ENCODE data around the gene VGLL4.
"Not testable (repeated sequence)": the region's sequence is repeated elsewhere in the genome, so short reads cannot be mapped to it uniquely, and the experiment has no call there.

VGLL4 gene

DNA sequence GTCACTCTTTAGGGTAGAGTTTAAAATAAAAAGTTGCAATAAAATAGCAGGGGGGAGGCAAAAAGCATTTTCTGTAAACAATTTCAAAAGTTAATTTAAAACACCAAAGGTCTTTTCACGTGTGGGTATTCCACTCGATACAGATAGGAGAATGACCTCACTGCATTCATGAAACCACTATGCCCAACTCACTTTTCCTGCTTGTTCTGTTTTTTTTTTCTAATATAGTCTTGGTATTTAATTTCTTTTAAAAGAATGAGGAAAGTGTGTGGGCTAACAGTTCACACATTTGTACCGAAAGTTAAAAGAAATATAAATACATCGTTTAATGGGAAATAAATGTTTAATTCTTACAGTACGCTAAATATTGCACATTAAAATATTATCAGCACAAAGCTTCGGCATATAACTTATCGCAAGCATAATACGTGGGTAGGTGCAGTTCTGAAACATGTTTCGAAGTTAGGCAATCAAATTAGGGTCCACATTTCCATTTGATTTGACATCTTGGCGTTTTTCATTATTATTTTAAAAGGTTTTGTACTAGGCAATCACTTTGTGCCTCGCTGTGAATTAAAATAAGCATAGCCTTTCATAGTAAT lies 41.4 kb downstream of the VGLL4 start:
- TF ChIP-seq GATA1 (IDR thresholded peaks at IDR 0.05; ENCODE audit: low read depth, low read length), result no peak
- TF ChIP-seq POLR2A (IDR thresholded peaks at IDR 0.05; ENCODE audit: low read length), result no peak
- DNase-seq, result no peak

DNA sequence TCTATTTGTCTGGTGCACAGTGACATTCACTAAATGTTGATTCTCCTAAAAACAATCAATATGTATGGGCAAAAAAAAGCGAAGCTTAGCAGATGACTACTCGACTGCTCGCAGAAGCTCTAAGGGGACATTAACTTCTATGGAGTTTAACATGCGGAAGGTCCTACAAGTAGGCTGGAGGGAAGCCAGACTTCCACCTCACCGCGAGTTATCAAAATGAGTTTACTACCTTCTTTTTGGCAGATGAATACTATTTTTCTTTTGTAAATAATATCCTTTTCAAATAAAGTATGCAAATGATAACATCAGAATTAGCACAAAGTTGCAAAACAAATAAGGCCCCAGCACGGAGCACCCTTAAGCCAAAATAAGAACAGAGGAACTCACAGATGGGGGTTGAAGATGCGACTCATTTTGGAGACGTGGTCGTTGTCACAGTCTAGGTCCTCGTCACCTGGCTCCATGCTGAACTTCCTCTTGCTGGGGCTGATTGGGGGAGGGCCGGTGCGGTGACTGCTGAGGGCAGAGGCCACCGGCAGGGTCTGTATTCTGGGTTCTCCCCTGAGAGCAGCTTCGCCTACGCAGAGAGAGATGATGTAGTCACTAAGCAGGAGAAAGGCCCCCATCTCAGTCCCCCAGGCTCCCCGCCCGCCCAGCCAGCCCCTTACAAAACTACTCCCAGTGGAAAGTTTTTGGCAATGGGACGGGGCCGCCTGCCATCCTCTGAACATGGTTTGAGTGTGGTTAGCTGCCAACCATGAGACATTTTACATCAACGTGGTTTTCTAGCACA lies 42.1 kb downstream of the VGLL4 start:
- DNase-seq, result no peak
- TF ChIP-seq POLR2A (IDR thresholded peaks at IDR 0.05; ENCODE audit: low read length) (no peak), GATA1 (IDR thresholded peaks at IDR 0.05; ENCODE audit: low read depth, low read length) (no peak)

DNA sequence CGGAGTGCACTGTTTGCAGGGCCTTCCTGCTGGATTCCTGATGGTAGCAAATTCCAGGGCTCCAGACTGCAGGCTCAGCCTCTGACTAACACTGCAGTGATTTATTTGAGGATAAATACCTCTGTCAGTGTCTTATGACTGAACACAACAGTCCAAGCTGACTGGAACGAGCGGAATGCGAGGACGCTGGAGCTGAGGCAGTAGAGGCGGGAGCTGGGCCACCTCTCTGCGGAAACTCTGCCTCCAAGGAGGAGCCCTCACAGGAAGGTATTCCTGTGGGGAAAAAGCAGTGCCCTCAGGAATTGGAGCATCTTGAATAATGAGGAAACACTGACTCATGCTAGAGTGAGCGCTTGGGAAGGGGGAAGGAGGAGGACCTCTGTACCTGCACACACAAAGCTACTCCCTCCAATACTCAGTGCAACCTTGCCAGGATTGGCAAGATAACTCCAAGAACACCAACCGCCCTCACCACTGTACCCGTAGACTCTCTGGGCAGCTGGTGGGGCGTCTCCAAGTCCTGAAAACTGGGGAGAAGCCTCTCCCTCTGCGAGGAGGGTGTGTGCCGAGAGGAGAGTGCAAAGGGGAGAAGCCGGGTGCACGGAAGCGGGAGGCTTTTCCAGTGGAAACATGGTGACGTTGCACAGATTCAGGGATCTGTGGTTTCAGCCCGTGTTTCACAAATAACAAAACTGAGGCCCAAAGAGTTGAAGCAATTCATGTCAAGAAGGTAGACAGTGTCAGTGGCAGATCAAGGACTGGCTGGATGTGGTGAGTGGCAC lies 43.0 kb downstream of the VGLL4 start:
- no peak for TF ChIP-seq GATA1 (IDR thresholded peaks at IDR 0.05; ENCODE audit: low read depth, low read length)
- no peak for TF ChIP-seq POLR2A (IDR thresholded peaks at IDR 0.05; ENCODE audit: low read length)
- no peak for DNase-seq

DNA sequence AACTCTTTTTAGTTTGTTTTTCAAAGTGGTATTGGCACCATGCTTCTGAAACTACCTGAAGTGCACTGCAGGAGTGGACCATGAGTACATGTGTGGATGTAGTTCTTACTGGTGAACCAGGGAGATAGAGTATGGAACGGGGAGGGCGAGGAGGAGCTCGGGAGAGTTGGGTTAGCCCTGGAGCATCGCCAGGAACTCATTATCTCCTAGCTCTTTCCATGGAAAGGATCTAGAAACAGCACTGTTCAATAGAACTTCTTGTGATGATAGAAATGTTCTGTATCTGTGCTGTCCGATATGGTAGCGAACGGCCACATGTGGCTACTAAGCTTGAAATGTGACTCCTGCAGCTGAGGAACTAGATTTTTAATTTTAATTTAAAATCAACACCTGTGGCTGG lies 47.3 kb downstream of the VGLL4 start:
- TF ChIP-seq GATA1 (IDR thresholded peaks at IDR 0.05; ENCODE audit: low read depth, low read length), result no peak
- no peak for TF ChIP-seq POLR2A (IDR thresholded peaks at IDR 0.05; ENCODE audit: low read length)
- DNase-seq, result no peak

DNA sequence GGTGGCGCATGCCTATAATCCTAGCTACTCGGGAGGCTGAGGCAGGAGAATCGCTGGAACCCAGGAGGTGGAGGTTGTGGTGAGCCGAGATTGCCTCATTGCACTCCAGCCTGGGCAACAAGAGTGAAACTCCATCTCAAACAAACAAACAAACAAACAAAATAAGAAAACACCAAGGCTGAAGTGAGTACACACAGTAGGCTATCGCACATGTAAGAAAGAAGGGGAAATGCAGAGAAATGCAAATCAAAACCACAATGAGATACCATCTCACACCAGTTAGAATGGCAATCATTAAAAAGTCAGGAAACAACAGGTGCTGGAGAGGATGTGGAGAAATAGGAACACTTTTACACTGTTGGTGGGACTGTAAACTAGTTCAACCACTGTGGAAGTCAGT lies 48.7 kb downstream of the VGLL4 start:
- not testable (repeated sequence) for DNase-seq

DNA sequence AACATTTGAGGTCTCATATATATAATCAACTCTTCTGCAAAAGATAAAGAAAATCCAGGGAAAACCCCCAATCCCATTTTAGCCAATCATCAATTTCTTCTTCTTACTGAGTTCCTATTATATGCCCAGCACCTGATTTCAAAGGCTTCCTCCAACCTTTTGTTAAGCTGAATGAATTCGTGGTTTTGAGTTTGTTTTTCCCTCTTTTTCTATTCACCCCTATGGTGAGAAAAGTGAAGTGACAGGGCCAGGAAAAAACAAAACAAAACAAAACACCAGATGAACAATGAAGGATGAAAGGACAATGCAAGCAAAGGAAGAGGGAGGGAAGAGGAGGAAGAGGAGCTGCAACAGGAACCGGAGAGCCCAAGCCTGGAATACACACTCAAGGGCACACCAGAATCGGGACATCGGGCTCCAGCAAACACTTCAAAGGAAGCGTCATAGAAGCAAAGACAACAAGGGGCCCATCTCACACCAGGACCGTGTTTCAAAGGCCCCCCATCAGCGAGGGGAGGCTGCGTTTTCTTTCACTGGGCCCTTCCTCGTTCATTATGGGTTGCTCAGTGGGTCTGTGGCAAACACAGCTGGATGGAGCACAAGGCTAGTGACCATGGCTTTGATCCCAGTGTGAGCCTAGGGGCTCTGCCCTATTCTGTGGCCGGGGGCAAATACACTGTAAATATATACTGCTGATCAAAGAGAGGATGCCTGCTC lies 50.2 kb downstream of the VGLL4 start:
- TF ChIP-seq POLR2A (IDR thresholded peaks at IDR 0.05; ENCODE audit: low read length) (no peak), GATA1 (IDR thresholded peaks at IDR 0.05; ENCODE audit: low read depth, low read length) (no peak)
- DNase-seq, result no peak

DNA sequence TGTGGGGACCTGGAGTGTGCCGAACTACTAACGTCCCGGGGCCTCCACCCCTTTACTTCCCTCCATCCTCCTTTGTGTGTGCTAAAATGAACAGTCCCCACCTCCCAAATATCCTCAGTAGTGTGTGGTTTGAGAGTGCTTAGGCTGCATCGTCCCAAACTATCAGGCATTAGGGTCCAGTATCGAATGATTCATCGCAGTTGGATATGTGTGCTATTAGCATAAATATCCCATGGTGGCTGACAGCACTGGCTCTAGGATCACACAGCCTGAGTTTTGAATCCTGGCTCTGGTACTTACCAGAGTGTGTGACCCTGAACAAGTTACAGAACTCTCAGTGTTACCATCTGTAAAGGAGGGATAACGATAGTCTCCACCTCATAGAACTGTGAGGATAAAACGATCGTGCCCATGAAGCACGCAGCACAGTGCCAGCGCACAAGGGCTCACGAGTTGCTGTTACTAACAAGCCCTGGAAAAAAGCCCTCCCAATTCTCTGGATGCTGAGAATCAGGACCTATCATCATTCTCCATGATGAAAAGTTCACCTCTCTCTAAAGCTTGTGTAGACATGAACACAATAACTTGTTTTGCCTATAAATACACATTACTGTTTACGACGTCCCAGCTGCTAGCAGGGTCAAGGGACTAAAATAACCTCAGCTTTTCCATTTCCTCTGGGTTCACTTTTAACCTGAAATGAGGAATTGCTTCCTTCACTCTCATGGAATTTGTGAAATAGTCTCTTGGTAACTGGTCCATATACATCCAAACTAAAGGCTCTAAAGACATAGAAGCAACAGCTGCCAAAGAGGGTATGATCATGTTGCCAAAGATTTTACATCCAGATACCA lies 51.0 kb downstream of the VGLL4 start:
- DNase-seq, result no peak
- no peak for TF ChIP-seq POLR2A (IDR thresholded peaks at IDR 0.05; ENCODE audit: low read length)
- TF ChIP-seq GATA1 (IDR thresholded peaks at IDR 0.05; ENCODE audit: low read depth, low read length), result no peak

DNA sequence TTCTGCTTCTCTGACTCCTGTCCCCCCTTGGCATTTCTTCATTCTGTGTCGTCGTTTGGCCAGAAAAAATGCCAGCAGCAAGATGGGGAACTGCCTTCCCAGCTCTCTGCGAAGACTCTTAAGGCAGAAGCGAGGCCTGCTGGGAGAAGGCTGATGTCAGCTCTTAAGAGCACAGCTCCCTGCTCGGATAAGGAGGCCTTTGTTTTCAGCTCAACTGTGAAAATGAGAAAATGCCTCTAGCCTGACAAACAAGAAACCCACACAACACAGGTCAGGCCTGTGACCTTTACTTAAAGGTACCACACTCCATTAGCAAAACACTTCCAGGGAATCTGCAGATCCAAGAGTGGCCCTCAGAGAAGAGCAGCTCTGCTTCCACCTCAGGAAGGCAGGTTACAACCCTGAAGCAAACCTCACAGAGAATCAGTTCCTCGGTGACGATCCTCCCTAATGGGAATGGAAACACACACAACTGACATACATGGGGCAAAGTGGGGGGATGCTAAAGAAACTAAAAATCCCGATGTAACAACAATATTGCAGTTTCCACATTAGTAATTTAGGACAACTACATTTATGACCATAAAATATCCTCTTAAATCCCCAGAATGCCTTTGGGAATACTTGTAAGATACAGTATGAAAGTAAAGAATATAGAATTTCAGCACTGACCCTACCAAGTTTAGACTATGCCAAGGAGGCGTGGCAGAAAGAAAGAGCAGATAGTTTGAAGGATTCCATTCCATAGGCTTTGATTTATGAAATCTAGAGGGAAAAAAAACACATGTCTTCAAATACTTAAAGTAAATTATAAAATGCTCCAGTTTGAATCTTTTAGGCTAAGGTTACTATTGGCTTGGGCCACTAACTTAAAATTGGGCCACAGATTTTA lies 52.1 kb downstream of the VGLL4 start:
- no peak for DNase-seq
- no peak for TF ChIP-seq GATA1 (IDR thresholded peaks at IDR 0.05; ENCODE audit: low read depth, low read length)
- no peak for TF ChIP-seq POLR2A (IDR thresholded peaks at IDR 0.05; ENCODE audit: low read length)

DNA sequence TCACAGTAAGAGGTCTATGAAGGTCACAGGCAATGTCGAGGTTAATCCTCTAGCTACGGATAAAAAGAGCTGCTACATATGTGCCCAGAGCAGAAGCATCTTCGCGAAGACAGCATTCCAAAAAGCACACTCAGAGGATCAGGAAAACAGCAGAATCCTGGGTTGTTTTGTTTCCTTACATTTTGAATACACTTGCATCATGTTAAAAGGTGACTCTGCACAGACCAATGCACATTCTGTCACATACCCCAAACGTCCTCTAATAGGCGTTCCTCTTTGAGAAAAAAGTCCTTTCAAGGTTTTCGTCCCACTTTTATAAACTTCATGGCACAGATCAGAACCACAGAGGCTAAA lies 52.7 kb downstream of the VGLL4 start:
- TF ChIP-seq GATA1 (IDR thresholded peaks at IDR 0.05; ENCODE audit: low read depth, low read length) (no peak), POLR2A (IDR thresholded peaks at IDR 0.05; ENCODE audit: low read length) (no peak)
- DNase-seq, result no peak

DNA sequence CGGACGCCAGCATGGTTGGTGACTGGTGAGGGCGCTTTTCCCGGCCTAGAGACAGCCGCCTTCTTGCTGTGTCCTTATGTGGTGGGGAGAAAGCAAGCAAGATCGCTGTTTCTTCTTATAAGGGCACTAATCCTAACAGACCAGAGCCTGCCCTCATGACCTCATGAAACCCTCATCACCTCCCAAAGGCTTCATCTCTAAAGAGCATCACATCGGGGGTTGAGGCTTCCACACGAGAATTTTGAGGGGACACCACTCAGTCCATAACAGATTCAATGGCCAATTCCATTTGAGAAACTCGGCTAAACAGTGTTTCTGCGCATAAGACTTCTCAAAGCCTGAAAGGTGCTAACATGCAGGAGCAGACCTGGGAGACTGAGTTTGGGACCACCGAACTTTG lies 54.0 kb downstream of the VGLL4 start:
- no peak for TF ChIP-seq GATA1 (IDR thresholded peaks at IDR 0.05; ENCODE audit: low read depth, low read length)
- no peak for TF ChIP-seq POLR2A (IDR thresholded peaks at IDR 0.05; ENCODE audit: low read length)
- no peak for DNase-seq

DNA sequence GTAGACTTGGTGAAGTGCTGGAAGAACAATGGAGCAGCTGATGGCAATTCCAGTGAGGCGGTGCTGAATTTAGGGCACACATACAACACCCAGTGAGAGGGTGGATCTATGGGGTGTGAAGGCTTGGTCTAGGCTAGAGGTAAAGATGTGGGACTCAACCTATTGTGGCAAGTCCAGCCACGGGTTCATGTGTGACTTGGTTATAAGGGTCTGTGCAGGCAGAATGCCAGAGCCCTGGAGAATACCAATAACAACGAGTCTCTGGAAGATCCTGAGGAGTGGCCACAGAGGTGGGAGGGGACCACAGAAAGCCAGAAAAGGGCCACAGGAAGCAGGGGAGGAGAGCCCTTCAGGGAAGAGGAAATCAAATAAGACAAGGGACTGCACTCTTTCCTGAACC lies 55.0 kb downstream of the VGLL4 start:
- TF ChIP-seq GATA1 (IDR thresholded peaks at IDR 0.05; ENCODE audit: low read depth, low read length) (no peak), POLR2A (IDR thresholded peaks at IDR 0.05; ENCODE audit: low read length) (no peak)

DNA sequence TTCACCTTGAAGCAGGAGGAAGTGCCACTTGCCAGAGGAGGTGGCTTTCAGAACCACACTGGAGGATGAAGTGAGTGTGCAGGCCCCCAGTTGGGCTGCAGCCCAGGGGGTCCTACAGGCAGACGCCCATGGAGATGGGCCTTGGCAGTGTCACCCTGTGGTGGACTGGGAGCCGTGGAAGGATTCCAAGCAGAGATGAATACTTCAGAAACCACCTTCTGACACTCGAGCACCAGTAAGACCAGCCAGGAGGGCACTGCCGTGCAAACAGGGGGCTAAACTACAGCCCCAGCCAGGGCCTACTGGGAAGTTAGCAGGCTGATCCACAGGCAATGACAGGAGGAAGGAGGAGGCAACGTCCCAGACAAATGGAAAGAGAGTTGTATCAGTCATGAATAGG lies 55.4 kb downstream of the VGLL4 start:
- no peak for TF ChIP-seq GATA1 (IDR thresholded peaks at IDR 0.05; ENCODE audit: low read depth, low read length)
- TF ChIP-seq POLR2A (IDR thresholded peaks at IDR 0.05; ENCODE audit: low read length), result no peak
- DNase-seq, result no peak

More for the DNA sequence above, 55.0 kb downstream of the VGLL4 start:
- DNase-seq, result no peak

Measured in erythroblast (primary cell).